ENCODE results near the gene ERCC2. TPM values are rescaled to one million over a fixed set of nuclear protein-coding genes. Genes with fewer than 3 reads are reported as not detected.
"Not testable (repeated sequence)": the region's sequence is repeated elsewhere in the genome, so short reads cannot be mapped to it uniquely, and the experiment has no call there.

The ERCC2 gene
- total RNA-seq, 4 donors from 2014 or later: 3.0 to 46.2 (median 9.2) TPM

GRCh38 chr19:45315304-45315703 lies 55.1 kb downstream of the ERCC2 start:
- DNase-seq: no peak
- in situ Hi-C loops (cut with MboI; ENCODE audit: low pct_ligation_motif_present in 1 of 4, low pct_unique_long_range_greater_than_20kb in 1 of 4, low sequenced_read_pairs in 3 of 4): no loop called here
- Histone ChIP-seq H3K36me3 (no peaks in the 10 kb centered on the region), H3K9me3 (no peaks in the 10 kb centered on the region), H3K27ac (no peak overlapping the region), H3K27me3 (peaks cover 21% of the 10 kb centered on the region), H3K4me1 (no peaks in the 10 kb centered on the region), H3K4me3 (no peak overlapping the region)
- intact Hi-C loops (cut with DNase I; ENCODE audit: low total_unique reads): no loop called here
- TF ChIP-seq POLR2AphosphoS5 (IDR thresholded peaks at IDR 0.05): no peak
- TF ChIP-seq EP300 (IDR thresholded peaks at IDR 0.05; ENCODE audit: low read depth): no peak
- TF ChIP-seq POLR2A (IDR thresholded peaks at IDR 0.05): no peak
- TF ChIP-seq CTCF (IDR thresholded peaks at IDR 0.05): no peak
- 60 to 66% methylated on average over 1 to 21 of the region's 21 CpGs for WGBS, 2 donors (ENCODE audit: low coverage in 1 of 2)

GRCh38 chr19:45314708-45315245 lies 55.6 kb downstream of the ERCC2 start:
- WGBS, 2 donors (ENCODE audit: low coverage in 1 of 2): 63% methylated on average over 8 of the region's 8 CpGs; no CpG with 5 or more reads in 1 of the 2 donors
- in situ Hi-C loops (cut with MboI; ENCODE audit: low pct_ligation_motif_present in 1 of 4, low pct_unique_long_range_greater_than_20kb in 1 of 4, low sequenced_read_pairs in 3 of 4) (no loop called here), intact Hi-C loops (cut with DNase I; ENCODE audit: low total_unique reads) (no loop called here)
- Histone ChIP-seq H3K27ac (no peak overlapping the region), H3K9me3 (no peaks in the 10 kb centered on the region), H3K36me3 (no peaks in the 10 kb centered on the region), H3K27me3 (peaks cover 21% of the 10 kb centered on the region), H3K4me3 (no peak overlapping the region), H3K4me1 (no peaks in the 10 kb centered on the region)
- no peak for DNase-seq
- no peak for TF ChIP-seq CTCF (IDR thresholded peaks at IDR 0.05)
- TF ChIP-seq POLR2AphosphoS5 (IDR thresholded peaks at IDR 0.05): no peak
- no peak for TF ChIP-seq EP300 (IDR thresholded peaks at IDR 0.05; ENCODE audit: low read depth)
- TF ChIP-seq POLR2A (IDR thresholded peaks at IDR 0.05): no peak

GRCh38 chr19:45312285-45312684 lies 58.1 kb downstream of the ERCC2 start:
- H3K36me3 ChIP-seq; H3K27ac ChIP-seq; H3K4me3 ChIP-seq; in situ Hi-C loops (cut with MboI; ENCODE audit: low pct_ligation_motif_present in 1 of 4, low pct_unique_long_range_greater_than_20kb in 1 of 4, low sequenced_read_pairs in 3 of 4); intact Hi-C loops (cut with DNase I; ENCODE audit: low total_unique reads); H3K4me1 ChIP-seq; H3K9me3 ChIP-seq; DNase-seq: not testable (repeated sequence)
- peaks cover 14% of the 10 kb centered on the region for H3K27me3 ChIP-seq
- 91% methylated on average over 14 of the region's 14 CpGs; no CpG with 5 or more reads in 1 of the 2 donors for WGBS, 2 donors (ENCODE audit: low coverage in 1 of 2)

GRCh38 chr19:45311621-45312020 lies 58.8 kb downstream of the ERCC2 start:
- peaks cover 8% of the 10 kb centered on the region for H3K27me3 ChIP-seq
- 37% methylated on average over 14 of the region's 18 CpGs; no CpG with 5 or more reads in 1 of the 2 donors for WGBS, 2 donors (ENCODE audit: low coverage in 1 of 2)
- no peaks in the 10 kb centered on the region for H3K9me3 ChIP-seq
- in situ Hi-C loops (cut with MboI; ENCODE audit: low pct_ligation_motif_present in 1 of 4, low pct_unique_long_range_greater_than_20kb in 1 of 4, low sequenced_read_pairs in 3 of 4) (no loop called here), intact Hi-C loops (cut with DNase I; ENCODE audit: low total_unique reads) (no loop called here)
- H3K36me3 ChIP-seq: no peaks in the 10 kb centered on the region
- no peak overlapping the region for H3K27ac ChIP-seq
- DNase-seq: no peak
- TF ChIP-seq EP300 (IDR thresholded peaks at IDR 0.05; ENCODE audit: low read depth): no peak
- no peak for TF ChIP-seq POLR2A (IDR thresholded peaks at IDR 0.05)
- no peak for TF ChIP-seq CTCF (IDR thresholded peaks at IDR 0.05)
- no peak for TF ChIP-seq POLR2AphosphoS5 (IDR thresholded peaks at IDR 0.05)
- H3K4me1 ChIP-seq: no peaks in the 10 kb centered on the region
- no peak overlapping the region for H3K4me3 ChIP-seq

GRCh38 chr19:45309322-45309721 lies 61.1 kb downstream of the ERCC2 start:
- intact Hi-C loops (cut with DNase I; ENCODE audit: low total_unique reads): not testable (repeated sequence)

More at GRCh38 chr19:45309322-45309721, 61.1 kb downstream of the ERCC2 start:
- H3K27me3 ChIP-seq; H3K9me3 ChIP-seq; DNase-seq; H3K4me3 ChIP-seq; H3K36me3 ChIP-seq; H3K27ac ChIP-seq; in situ Hi-C loops (cut with MboI; ENCODE audit: low pct_ligation_motif_present in 1 of 4, low pct_unique_long_range_greater_than_20kb in 1 of 4, low sequenced_read_pairs in 3 of 4); H3K4me1 ChIP-seq: not testable (repeated sequence)
- 92 to 94% methylated on average over 5 to 8 of the region's 8 CpGs for WGBS, 2 donors (ENCODE audit: low coverage in 1 of 2)

Measured in transverse colon (tissue), 4 donors.